Measurements from ENCODE around the gene EMC6. TPM values are rescaled to one million over a fixed set of nuclear protein-coding genes. Genes with fewer than 3 reads are reported as not detected.

EMC6 gene
- total RNA-seq, 2 donors from 2014 or later = 59.4 to 69.5 TPM

GRCh38 chr17:3645310-3645709 is 23.3 kb upstream of the EMC6 start:
- 53 to 64% methylated on average over 4 to 5 of the region's 5 CpGs for WGBS, 2 experiments (ENCODE audit: insufficient coverage in 1 of 2, insufficient read length in 1 of 2)
- Mint-ChIP-seq H3K27ac (no peak overlapping the region), H3K4me1 (peaks cover 1% of the 10 kb centered on the region), H3K9me3 (no peaks in the 10 kb centered on the region), H3K27me3 (ENCODE audit: insufficient read depth) (no peaks in the 10 kb centered on the region), H3K4me3 (no peak overlapping the region), H3K36me3 (ENCODE audit: low read depth) (peaks cover 44% of the 10 kb centered on the region)
- Histone ChIP-seq H3K36me3 (ENCODE audit: control insufficient read depth, insufficient read depth, low read length) (peaks cover 33% of the 10 kb centered on the region), H3K9me3 (ENCODE audit: control insufficient read depth, low read length) (no peaks in the 10 kb centered on the region), H3K27me3 (ENCODE audit: control insufficient read depth, insufficient read depth, low read length, poor library complexity, severe bottlenecking) (no peaks in the 10 kb centered on the region), H3K4me1 (ENCODE audit: control insufficient read depth, insufficient read depth, low read length) (no peaks in the 10 kb centered on the region), H3K4me3 (ENCODE audit: low read length) (no peak overlapping the region), H3K9ac (ENCODE audit: extremely low read depth, low read length, poor library complexity, severe bottlenecking) (no peak overlapping the region), H3K27ac (ENCODE audit: low read depth, low read length) (no peak overlapping the region)
- no peak for DNase-seq
- no peak for TF ChIP-seq CTCF (conservative IDR thresholded peaks at IDR 0.05)

- no peaks in the 10 kb centered on the region for H3K4me1 Mint-ChIP-seq
- peak overlapping the region; percentile 68 for H3K27ac Mint-ChIP-seq
- no peak overlapping the region for H3K4me3 Mint-ChIP-seq
- 93% methylated on average over 11 to 12 of the region's 12 CpGs for WGBS, 2 experiments (ENCODE audit: insufficient coverage in 1 of 2, insufficient read length in 1 of 2)
- H3K27ac ChIP-seq (ENCODE audit: low read depth, low read length) = no peak overlapping the region
- H3K36me3 ChIP-seq (ENCODE audit: control insufficient read depth, insufficient read depth, low read length) = peaks cover 26% of the 10 kb centered on the region
- peaks cover 41% of the 10 kb centered on the region for H3K36me3 Mint-ChIP-seq (ENCODE audit: low read depth)
- no peak overlapping the region for H3K4me3 ChIP-seq (ENCODE audit: low read length)
- H3K4me1 ChIP-seq (ENCODE audit: control insufficient read depth, insufficient read depth, low read length) = no peaks in the 10 kb centered on the region
- H3K9ac ChIP-seq (ENCODE audit: extremely low read depth, low read length, poor library complexity, severe bottlenecking) = no peak overlapping the region
- H3K9me3 ChIP-seq (ENCODE audit: control insufficient read depth, low read length) = no peaks in the 10 kb centered on the region
- TF ChIP-seq CTCF (conservative IDR thresholded peaks at IDR 0.05) = no peak
- H3K27me3 ChIP-seq (ENCODE audit: control insufficient read depth, insufficient read depth, low read length, poor library complexity, severe bottlenecking) = no peaks in the 10 kb centered on the region
- H3K9me3 Mint-ChIP-seq = no peaks in the 10 kb centered on the region
- no peak for DNase-seq
- no peaks in the 10 kb centered on the region for H3K27me3 Mint-ChIP-seq (ENCODE audit: insufficient read depth)
Observed at GRCh38 chr17:3647251-3647650, 21.4 kb upstream of the EMC6 start.

GRCh38 chr17:3647769-3648555 is 20.6 kb upstream of the EMC6 start:
- 74 to 78% methylated on average over 16 to 20 of the region's 20 CpGs for WGBS, 2 experiments (ENCODE audit: insufficient coverage in 1 of 2, insufficient read length in 1 of 2)
- H3K27me3 ChIP-seq (ENCODE audit: control insufficient read depth, insufficient read depth, low read length, poor library complexity, severe bottlenecking) = no peaks in the 10 kb centered on the region
- H3K4me1 ChIP-seq (ENCODE audit: control insufficient read depth, insufficient read depth, low read length) = no peaks in the 10 kb centered on the region
- no peak overlapping the region for H3K4me3 ChIP-seq (ENCODE audit: low read length)
- peak; percentile 93 for DNase-seq
- H3K36me3 ChIP-seq (ENCODE audit: control insufficient read depth, insufficient read depth, low read length) = peaks cover 26% of the 10 kb centered on the region
- H3K27ac ChIP-seq (ENCODE audit: low read depth, low read length) = no peak overlapping the region
- Mint-ChIP-seq H3K27me3 (ENCODE audit: insufficient read depth) (no peaks in the 10 kb centered on the region), H3K9me3 (no peaks in the 10 kb centered on the region), H3K27ac (peak overlapping the region; percentile 68), H3K4me1 (no peaks in the 10 kb centered on the region), H3K36me3 (ENCODE audit: low read depth) (peaks cover 41% of the 10 kb centered on the region), H3K4me3 (no peak overlapping the region)
- no peaks in the 10 kb centered on the region for H3K9me3 ChIP-seq (ENCODE audit: control insufficient read depth, low read length)
- peak; percentile 76 for TF ChIP-seq CTCF (conservative IDR thresholded peaks at IDR 0.05)
- H3K9ac ChIP-seq (ENCODE audit: extremely low read depth, low read length, poor library complexity, severe bottlenecking) = no peak overlapping the region
